Calu3 (cell line): ENCODE measurements around the gene CAPSL. TPM values are rescaled to one million over a fixed set of nuclear protein-coding genes. Genes with fewer than 3 reads are reported as not detected.

Source experiments
- BruUV-seq: library from RNA; stranded (reverse); fragments of 400-500 nt; replicated peaks from 2 replicates; lab custom pipeline; 2021; lab: Mats Ljungman, UMichigan
- CTCF ChIA-PET: fragments of 300-600 bp; sonication (Branson Sonifier 250); formaldehyde crosslinking; loops from one replicate; lab custom pipeline; 2022; ENCODE audit warnings: antibody characterized with exemption; lab: Charles Lee
- DNase-seq: peaks from one replicate; pipeline ENCODE4 v3.0.0; 2022
- H3K27ac Mint-ChIP-seq: one replicate; pipeline ENCODE4 v1.8.0; 2022; ENCODE audit warnings: mixed read lengths; ENCODE audit not compliant: unreplicated experiment
- H3K27me3 Mint-ChIP-seq: one replicate; pipeline ENCODE4 v1.8.0; 2022; ENCODE audit warnings: mixed read lengths; ENCODE audit not compliant: unreplicated experiment
- H3K36me3 Mint-ChIP-seq: one replicate; pipeline ENCODE4 v1.8.0; 2022; ENCODE audit warnings: mild to moderate bottlenecking, moderate library complexity, mixed read lengths; ENCODE audit not compliant: insufficient read depth, unreplicated experiment
- H3K4me1 Mint-ChIP-seq: one replicate; pipeline ENCODE4 v1.8.0; 2022; ENCODE audit warnings: mild to moderate bottlenecking, low read depth, mixed read lengths; ENCODE audit not compliant: unreplicated experiment
- H3K4me3 Mint-ChIP-seq: one replicate; pipeline ENCODE4 v1.8.0; 2022; ENCODE audit warnings: mild to moderate bottlenecking, low read depth, moderate library complexity, mixed read lengths; ENCODE audit not compliant: unreplicated experiment
- H3K9me3 Mint-ChIP-seq: one replicate; pipeline ENCODE4 v1.8.0; 2022; ENCODE audit warnings: low read depth, mixed read lengths; ENCODE audit not compliant: unreplicated experiment
- intact Hi-C: fragments of 100-400 bp; cut with micrococcal nuclease; formaldehyde crosslinking; loops from one replicate; pipeline ENCODE4 v1.10.0; 2022; ENCODE audit not compliant: unreplicated experiment
- total RNA-seq: library from RNA; stranded (reverse); gene quantifications from 2 replicates; pipeline ENCODE4 v1.2.3, GENCODE V29; 2022
- TF ChIP-seq, protein P1 (sequence below): fragments of 200-600 bp; IDR thresholded peaks from one replicate; pipeline ENCODE4 v1.8.0; 2022; ENCODE audit warnings: antibody characterized with exemption; ENCODE audit not compliant: unreplicated experiment

CAPSL gene
- total RNA-seq, 1 experiment from 2014 or later, result not detected

GRCh38 chr5:35879096-35879495, 59.3 kb downstream of the CAPSL start:
- TF ChIP-seq, protein P1, sequence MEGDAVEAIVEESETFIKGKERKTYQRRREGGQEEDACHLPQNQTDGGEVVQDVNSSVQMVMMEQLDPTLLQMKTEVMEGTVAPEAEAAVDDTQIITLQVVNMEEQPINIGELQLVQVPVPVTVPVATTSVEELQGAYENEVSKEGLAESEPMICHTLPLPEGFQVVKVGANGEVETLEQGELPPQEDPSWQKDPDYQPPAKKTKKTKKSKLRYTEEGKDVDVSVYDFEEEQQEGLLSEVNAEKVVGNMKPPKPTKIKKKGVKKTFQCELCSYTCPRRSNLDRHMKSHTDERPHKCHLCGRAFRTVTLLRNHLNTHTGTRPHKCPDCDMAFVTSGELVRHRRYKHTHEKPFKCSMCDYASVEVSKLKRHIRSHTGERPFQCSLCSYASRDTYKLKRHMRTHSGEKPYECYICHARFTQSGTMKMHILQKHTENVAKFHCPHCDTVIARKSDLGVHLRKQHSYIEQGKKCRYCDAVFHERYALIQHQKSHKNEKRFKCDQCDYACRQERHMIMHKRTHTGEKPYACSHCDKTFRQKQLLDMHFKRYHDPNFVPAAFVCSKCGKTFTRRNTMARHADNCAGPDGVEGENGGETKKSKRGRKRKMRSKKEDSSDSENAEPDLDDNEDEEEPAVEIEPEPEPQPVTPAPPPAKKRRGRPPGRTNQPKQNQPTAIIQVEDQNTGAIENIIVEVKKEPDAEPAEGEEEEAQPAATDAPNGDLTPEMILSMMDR, result no peak
- no peak for DNase-seq
- no TSS peak for BruUV-seq
- Mint-ChIP-seq H3K36me3 (no peaks in the 10 kb centered on the region), H3K27ac (no peak overlapping the region), H3K27me3 (no peaks in the 10 kb centered on the region), H3K9me3 (peaks cover 10% of the 10 kb centered on the region), H3K4me3 (no peak overlapping the region), H3K4me1 (no peaks in the 10 kb centered on the region)
- intact Hi-C loops, result no loop called here
- CTCF ChIA-PET, result no interaction called here

DNA sequence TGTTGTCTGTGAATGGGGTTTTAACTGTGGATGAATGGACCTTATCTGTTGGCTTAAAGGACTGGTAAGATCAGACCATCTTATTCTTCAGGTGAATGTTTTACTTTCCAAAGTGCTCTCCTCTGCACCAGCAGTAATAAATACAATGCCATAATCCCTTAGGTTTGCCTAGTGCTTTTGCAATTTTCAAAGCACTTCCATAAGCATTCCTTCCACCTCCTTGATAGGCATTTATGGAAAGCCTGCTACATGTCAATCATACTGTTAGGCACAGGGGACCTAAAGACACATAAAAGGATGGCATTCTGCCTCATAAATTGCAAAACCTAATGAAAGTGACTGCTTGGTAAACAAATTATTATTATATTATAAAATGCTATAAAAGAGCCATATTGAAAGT, 60.3 kb downstream of the CAPSL start:
- no peaks in the 10 kb centered on the region for H3K27me3 Mint-ChIP-seq
- BruUV-seq, result no TSS peak

DNA sequence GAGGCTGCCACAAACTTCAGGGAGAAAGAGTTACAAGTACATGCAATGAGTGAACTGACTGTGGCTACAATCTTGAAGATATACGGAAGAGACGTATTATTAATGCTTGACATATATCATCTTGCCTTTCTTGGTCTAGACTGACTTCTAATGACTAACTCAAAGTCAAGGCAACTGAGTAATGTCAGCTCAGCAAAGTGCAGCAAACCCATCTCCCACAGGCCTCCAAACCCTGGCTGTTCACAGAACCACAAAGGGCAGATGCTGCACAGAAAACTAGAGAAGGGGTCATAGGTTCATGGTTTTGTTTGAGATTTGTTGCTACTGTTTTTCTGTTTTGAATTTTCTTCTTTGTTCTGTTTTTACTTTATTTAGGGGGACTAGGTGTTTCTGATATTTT, 60.8 kb downstream of the CAPSL start:
- BruUV-seq, result no TSS peak
- H3K9me3 Mint-ChIP-seq, result peaks cover 10% of the 10 kb centered on the region
- H3K27me3 Mint-ChIP-seq, result no peaks in the 10 kb centered on the region
- CTCF ChIA-PET, result no interaction called here
- no peaks in the 10 kb centered on the region for H3K36me3 Mint-ChIP-seq
- intact Hi-C loops, result no loop called here
- H3K27ac Mint-ChIP-seq, result no peak overlapping the region
- H3K4me3 Mint-ChIP-seq, result no peak overlapping the region
- DNase-seq, result no peak
- no peaks in the 10 kb centered on the region for H3K4me1 Mint-ChIP-seq
- TF ChIP-seq, protein P1, result no peak

More for the DNA sequence above, 60.3 kb downstream of the CAPSL start:
- CTCF ChIA-PET, result no interaction called here
- Mint-ChIP-seq H3K27ac (no peak overlapping the region), H3K4me3 (no peak overlapping the region), H3K36me3 (no peaks in the 10 kb centered on the region), H3K9me3 (peaks cover 10% of the 10 kb centered on the region), H3K4me1 (no peaks in the 10 kb centered on the region)
- DNase-seq, result no peak
- intact Hi-C loops, result no loop called here
- TF ChIP-seq, protein P1, result no peak

GRCh38 chr5:35876922-35877321, 61.5 kb downstream of the CAPSL start:
- no TSS peak for BruUV-seq
- CTCF ChIA-PET, result no interaction called here
- Mint-ChIP-seq H3K36me3 (no peaks in the 10 kb centered on the region), H3K9me3 (peaks cover 8% of the 10 kb centered on the region), H3K27ac (no peak overlapping the region), H3K27me3 (no peaks in the 10 kb centered on the region), H3K4me1 (no peaks in the 10 kb centered on the region), H3K4me3 (no peak overlapping the region)
- TF ChIP-seq, protein P1, result no peak
- DNase-seq, result no peak
- intact Hi-C loops, result no loop called here

DNA sequence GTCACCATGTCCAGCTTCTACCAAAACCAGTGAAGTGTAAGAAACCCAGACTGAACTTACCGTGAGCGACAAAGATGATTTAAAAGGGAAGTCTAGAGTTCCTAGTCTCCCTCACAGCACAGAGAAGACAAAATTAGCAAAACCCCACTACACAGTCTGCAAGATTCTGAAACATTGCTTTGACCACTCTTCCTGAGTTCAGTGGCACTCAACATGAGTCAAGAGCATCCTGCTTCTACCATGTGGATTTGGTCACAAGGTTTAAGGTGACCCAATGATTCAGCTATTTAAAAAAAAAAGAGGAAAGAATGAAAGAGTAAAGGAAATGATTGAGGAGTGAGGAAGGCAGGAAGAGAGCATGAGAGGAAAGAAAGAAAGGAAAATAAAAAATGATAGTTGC, 62.0 kb downstream of the CAPSL start:
- CTCF ChIA-PET, result no interaction called here
- TF ChIP-seq, protein P1, result no peak
- Mint-ChIP-seq H3K9me3 (peaks cover 8% of the 10 kb centered on the region), H3K4me1 (no peaks in the 10 kb centered on the region), H3K36me3 (no peaks in the 10 kb centered on the region), H3K27me3 (no peaks in the 10 kb centered on the region), H3K27ac (no peak overlapping the region), H3K4me3 (no peak overlapping the region)
- intact Hi-C loops, result no loop called here
- DNase-seq, result no peak
- no TSS peak for BruUV-seq
